B cell (primary cell): Measurements from ENCODE around the gene PLCB4. TPM values are rescaled to one million over a fixed set of nuclear protein-coding genes. Genes with fewer than 3 reads are reported as not detected.

Source experiments
- ATAC-seq: fragments of 200-7000 bp; cut with Tn5 transposase; one replicate; pipeline ENCODE4 v1.10.0; 2021; ENCODE audit warnings: low read depth, mild to moderate bottlenecking, moderate number of reproducible peaks, moderate library complexity
- CTCF ChIA-PET: fragments of 350-600 bp; sonication (Branson Sonifier 250); formaldehyde crosslinking; loops from one replicate; lab custom pipeline; 2021; ENCODE audit warnings: antibody characterized with exemption, inconsistent platforms; lab: Charles Lee
- POLR2A ChIA-PET: fragments of 350-600 bp; sonication (Branson Sonifier 250); formaldehyde crosslinking; loops from one replicate; lab custom pipeline; 2021; ENCODE audit warnings: antibody characterized with exemption; lab: Charles Lee
- DNase-seq: peaks from one replicate; pipeline ENCODE4 v3.0.0; 2013
- H2AFZ ChIP-seq: 2 replicates; pipeline ENCODE4 v1.6.1; 2012; ENCODE audit warnings: mild to moderate bottlenecking, low read depth, low read length; ENCODE audit not compliant: insufficient read depth, poor library complexity, severe bottlenecking
- H3K27ac ChIP-seq, 2 donors: 1 replicate in 1 of 2; 2 replicates in 1 of 2; pipeline ENCODE4 v1.5.1; 2012 to 2013; ENCODE audit warnings: low read length in 2 of 2, mild to moderate bottlenecking in 2 of 2, moderate library complexity in 1 of 2
- H3K27me3 ChIP-seq, 4 experiments: fragments of 200-600 bp in 1 of 4; sonication (generic) in 1 of 4; replicated peaks in 1 of 4; 1 replicate in 2 of 4; 2 replicates in 2 of 4; pipeline versions ENCODE4 v1.6.1 to v1.7.0; 2013 to 2016; ENCODE audit warnings: low read length in 3 of 4, mild to moderate bottlenecking in 2 of 4, mixed read lengths in 1 of 4, moderate library complexity in 1 of 4; ENCODE audit not compliant: insufficient read depth in 4 of 4, control insufficient read depth in 3 of 4; ENCODE audit errors: control extremely low read depth in 1 of 4
- H3K36me3 ChIP-seq, 2 experiments: replicated peaks in 1 of 2; 1 replicate in 1 of 2; 2 replicates in 1 of 2; pipeline versions ENCODE4 v1.6.1 to v1.7.1; 2013; ENCODE audit warnings: low read length in 1 of 2; ENCODE audit not compliant: insufficient read depth in 2 of 2, control insufficient read depth in 1 of 2; ENCODE audit errors: control extremely low read depth in 1 of 2, extremely low read depth in 1 of 2
- H3K4me1 ChIP-seq, 2 donors: fragments of 200-600 bp in 1 of 2; sonication (generic) in 1 of 2; 1 replicate in 1 of 2; 2 replicates in 1 of 2; pipeline versions ENCODE4 v1.5.1 to v1.6.1; 2013 to 2017; ENCODE audit warnings: low read length in 2 of 2; ENCODE audit not compliant: control insufficient read depth in 2 of 2, insufficient read depth in 2 of 2
- H3K4me2 ChIP-seq: replicated peaks from 2 replicates; pipeline ENCODE3; 2012; ENCODE audit warnings: mild to moderate bottlenecking, low read depth, low read length; ENCODE audit not compliant: poor library complexity, severe bottlenecking
- H3K4me3 ChIP-seq, 5 experiments: fragments of 200-600 bp in 1 of 5; sonication (generic) in 1 of 5; 1 replicate in 3 of 5; 2 replicates in 2 of 5; pipeline versions ENCODE4 v1.5.1 to v1.7.0; 2011 to 2016; ENCODE audit warnings: low read length in 4 of 5, mild to moderate bottlenecking in 4 of 5, low read depth in 2 of 5, control low read depth in 1 of 5, moderate library complexity in 1 of 5; ENCODE audit not compliant: insufficient read depth in 1 of 5; ENCODE audit errors: control extremely low read depth in 1 of 5, extremely low read depth in 1 of 5
- H3K79me2 ChIP-seq: fragments of 200-600 bp; sonication (generic); one replicate; pipeline ENCODE4 v1.6.0; 2016; ENCODE audit warnings: low read length; ENCODE audit not compliant: control insufficient read depth, insufficient read depth
- H3K9ac ChIP-seq: fragments of 200-600 bp; sonication (generic); 2 replicates; pipeline ENCODE4 v1.6.1; 2017; ENCODE audit warnings: mild to moderate bottlenecking, low read length, moderate library complexity
- H3K9me3 ChIP-seq, 3 donors: one replicate each; pipeline versions ENCODE4 v1.6.1 to v1.7.1; 2013; ENCODE audit warnings: low read length in 2 of 3; ENCODE audit not compliant: control insufficient read depth in 2 of 3, insufficient read depth in 1 of 3; ENCODE audit errors: control extremely low read depth in 1 of 3
- H4K20me1 ChIP-seq: 2 replicates; pipeline ENCODE4 v1.6.0; 2012; ENCODE audit warnings: mild to moderate bottlenecking, low read length; ENCODE audit not compliant: insufficient read depth, control insufficient read depth, poor library complexity, severe bottlenecking
- H3K27ac Mint-ChIP-seq: one replicate; pipeline ENCODE4 v1.8.0; 2021; ENCODE audit warnings: mixed read lengths
- H3K27me3 Mint-ChIP-seq: one replicate; pipeline ENCODE4 v1.8.0; 2021; ENCODE audit warnings: mixed read lengths
- H3K4me1 Mint-ChIP-seq: one replicate; pipeline ENCODE4 v1.8.0; 2021; ENCODE audit warnings: mixed read lengths
- H3K4me3 Mint-ChIP-seq: one replicate; pipeline ENCODE4 v1.8.0; 2021; ENCODE audit warnings: mixed read lengths
- H3K9me3 Mint-ChIP-seq: one replicate; pipeline ENCODE4 v1.8.0; 2022; ENCODE audit warnings: mixed read lengths; ENCODE audit not compliant: insufficient read depth
- EZH2 ChIP-seq: IDR thresholded peaks from 2 replicates; pipeline ENCODE4 v1.6.1; 2012; ENCODE audit warnings: borderline replicate concordance, low read depth, mild to moderate bottlenecking, moderate library complexity, low read length; ENCODE audit not compliant: insufficient read depth, poor library complexity, severe bottlenecking
- WGBS: methylation state at CpG from one replicate; pipeline ENCODE4 v1.1.5; 2013; ENCODE audit warnings: missing lambda C conversion rate; ENCODE audit not compliant: insufficient coverage; 5-methylcytosine and 5-hydroxymethylcytosine counted together
- intact Hi-C: fragments of 100-400 bp; cut with micrococcal nuclease; formaldehyde crosslinking; loops from one replicate; pipeline ENCODE4 v1.10.0; 2022
- polyA plus RNA-seq: library from polyadenylated mRNA; depleted of rRNA; stranded (reverse); fragments of >200 nt; gene quantifications from 2 replicates; pipeline ENCODE4 v1.2.3, GENCODE V29; 2012
- total RNA-seq, 2 donors: library from RNA; stranded (reverse); fragments of 120-200 nt in 1 of 2; gene quantifications; 1 replicate in 1 of 2; 2 replicates in 1 of 2; pipeline versions ENCODE4 v1.2.3 to v1.2.4, GENCODE V29; 2013 to 2022
- TF ChIP-seq, protein P1 (sequence below): fragments of 200-600 bp; IDR thresholded peaks from one replicate; pipeline ENCODE4 v1.8.0; 2022; ENCODE audit warnings: antibody characterized with exemption, mild to moderate bottlenecking

The PLCB4 gene
- total and polyA plus RNA-seq, 2 donors (not counting 1 experiment from before 2014, with no cell fraction given), result not detected

DNA sequence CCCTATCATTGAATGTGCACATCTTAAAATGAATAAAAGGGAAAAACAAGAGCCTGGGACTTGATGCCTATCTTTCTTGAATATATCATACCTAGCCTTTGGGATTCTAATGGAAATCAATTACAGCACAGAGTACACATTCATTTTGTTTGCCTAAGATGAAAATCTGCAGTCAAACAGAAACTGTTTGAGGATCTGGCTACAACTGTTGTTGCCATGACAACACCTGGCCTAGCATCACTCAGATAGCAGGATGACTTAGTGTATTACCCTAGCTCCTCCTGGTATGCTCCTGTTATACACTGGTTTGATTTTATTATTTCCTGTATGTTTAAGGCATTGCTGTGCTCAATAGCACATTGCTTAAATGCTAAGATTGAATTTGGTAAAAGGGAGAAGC, 374.0 kb downstream of the PLCB4 start:
- Histone ChIP-seq H3K9ac (no peak overlapping the region), H2AFZ (no peak overlapping the region), H4K20me1 (no peaks in the 10 kb centered on the region), H3K4me2 (no peak overlapping the region), H3K27me3 (no peaks in the 10 kb centered on the region), H3K27ac (no peak overlapping the region), H3K9me3 (peaks cover 0 to 2% (median 0%) of the 10 kb centered on the region in 3 donors), H3K36me3 (no peaks in the 10 kb centered on the region), H3K4me1 (no peaks in the 10 kb centered on the region), H3K79me2 (no peaks in the 10 kb centered on the region), H3K4me3 (no peak overlapping the region)
- Mint-ChIP-seq H3K9me3 (peaks cover 7% of the 10 kb centered on the region), H3K4me3 (no peak overlapping the region), H3K4me1 (no peaks in the 10 kb centered on the region), H3K27me3 (no peaks in the 10 kb centered on the region), H3K27ac (no peak overlapping the region)
- DNase-seq, result no peak
- ChIA-PET CTCF (no interaction called here), POLR2A (no interaction called here)
- ATAC-seq, result no peak
- intact Hi-C loops, result no loop called here
- TF ChIP-seq, protein P1, sequence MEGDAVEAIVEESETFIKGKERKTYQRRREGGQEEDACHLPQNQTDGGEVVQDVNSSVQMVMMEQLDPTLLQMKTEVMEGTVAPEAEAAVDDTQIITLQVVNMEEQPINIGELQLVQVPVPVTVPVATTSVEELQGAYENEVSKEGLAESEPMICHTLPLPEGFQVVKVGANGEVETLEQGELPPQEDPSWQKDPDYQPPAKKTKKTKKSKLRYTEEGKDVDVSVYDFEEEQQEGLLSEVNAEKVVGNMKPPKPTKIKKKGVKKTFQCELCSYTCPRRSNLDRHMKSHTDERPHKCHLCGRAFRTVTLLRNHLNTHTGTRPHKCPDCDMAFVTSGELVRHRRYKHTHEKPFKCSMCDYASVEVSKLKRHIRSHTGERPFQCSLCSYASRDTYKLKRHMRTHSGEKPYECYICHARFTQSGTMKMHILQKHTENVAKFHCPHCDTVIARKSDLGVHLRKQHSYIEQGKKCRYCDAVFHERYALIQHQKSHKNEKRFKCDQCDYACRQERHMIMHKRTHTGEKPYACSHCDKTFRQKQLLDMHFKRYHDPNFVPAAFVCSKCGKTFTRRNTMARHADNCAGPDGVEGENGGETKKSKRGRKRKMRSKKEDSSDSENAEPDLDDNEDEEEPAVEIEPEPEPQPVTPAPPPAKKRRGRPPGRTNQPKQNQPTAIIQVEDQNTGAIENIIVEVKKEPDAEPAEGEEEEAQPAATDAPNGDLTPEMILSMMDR, result no peak
- no peak for TF ChIP-seq EZH2

GRCh38 chr20:9444921-9445320, 376.0 kb downstream of the PLCB4 start:
- H3K4me2 ChIP-seq, result no peak overlapping the region
- no peak overlapping the region for H3K4me3 Mint-ChIP-seq
- TF ChIP-seq, protein P1, result no peak
- no peak for TF ChIP-seq EZH2
- no peaks in the 10 kb centered on the region for H3K27me3 ChIP-seq
- no peaks in the 10 kb centered on the region for H4K20me1 ChIP-seq
- WGBS, result no CpG with 5 or more reads among the region's 2 CpGs
- DNase-seq, result no peak
- H3K79me2 ChIP-seq, result no peaks in the 10 kb centered on the region
- no peaks in the 10 kb centered on the region for H3K4me1 ChIP-seq
- no peak overlapping the region for H3K27ac Mint-ChIP-seq
- no peak for ATAC-seq
- H3K4me3 ChIP-seq, result no peak overlapping the region
- H3K4me1 Mint-ChIP-seq, result no peaks in the 10 kb centered on the region
- no peak overlapping the region for H3K27ac ChIP-seq
- POLR2A ChIA-PET, result no interaction called here
- H2AFZ ChIP-seq, result no peak overlapping the region
- no peaks in the 10 kb centered on the region for H3K9me3 Mint-ChIP-seq
- H3K36me3 ChIP-seq, result no peaks in the 10 kb centered on the region
- CTCF ChIA-PET, result no interaction called here
- H3K9me3 ChIP-seq, result no peaks in the 10 kb centered on the region
- H3K27me3 Mint-ChIP-seq, result no peaks in the 10 kb centered on the region
- intact Hi-C loops, result no loop called here
- no peak overlapping the region for H3K9ac ChIP-seq
